ENCODE data around the gene RPL11. TPM values are rescaled to one million over a fixed set of nuclear protein-coding genes. Genes with fewer than 3 reads are reported as not detected.
"Not testable (repeated sequence)": the region's sequence is repeated elsewhere in the genome, so short reads cannot be mapped to it uniquely, and the experiment has no call there.

RPL11 gene
- total and polyA plus RNA-seq, 2 of the 4 experiments (the other 2 are of a cell fraction): 452 to 1,692 TPM

- H3K27me3 ChIP-seq (ENCODE audit: control insufficient read depth, insufficient read depth, low read length); H2BK120ac ChIP-seq (ENCODE audit: low read depth, low read length); H3K9me3 ChIP-seq (ENCODE audit: control insufficient read depth, insufficient read depth, low read length); H2AK5ac ChIP-seq (ENCODE audit: low read depth, low read length); CTCF ChIA-PET; H2BK5ac ChIP-seq (ENCODE audit: low read depth, low read length, poor library complexity, severe bottlenecking); H3K9ac ChIP-seq (ENCODE audit: low read depth, low read length); H4K91ac ChIP-seq (ENCODE audit: insufficient read depth, low read depth, low read length); H3K56ac ChIP-seq (ENCODE audit: extremely low read depth, insufficient read depth, low read length); H3K18ac ChIP-seq (ENCODE audit: low read depth, low read length); H3K9me1 ChIP-seq (ENCODE audit: insufficient read depth, low read length); H3K36me3 ChIP-seq (ENCODE audit: control insufficient read depth, insufficient read depth, low read length); H3K4me1 ChIP-seq (ENCODE audit: control insufficient read depth, insufficient read depth, low read length); H3K14ac ChIP-seq (replicated peaks; ENCODE audit: low read depth, low read length); H2BK20ac ChIP-seq (ENCODE audit: low read depth, low read length); intact Hi-C loops (cut with micrococcal nuclease); H3K4me3 ChIP-seq (ENCODE audit: insufficient read depth, low read depth, low read length); POLR2A ChIA-PET (ENCODE audit: unreplicated experiment); H3K27ac ChIP-seq (ENCODE audit: insufficient read depth, low read length); H4K5ac ChIP-seq (ENCODE audit: low read depth, low read length); H2AK9ac ChIP-seq (replicated peaks; ENCODE audit: low read depth, low read length, poor library complexity); H3K23ac ChIP-seq (ENCODE audit: low read depth, low read length); H3K4ac ChIP-seq (ENCODE audit: low read depth, low read length); H2BK15ac ChIP-seq (ENCODE audit: low read depth, low read length); DNase-seq; dilution Hi-C loops (cut with HindIII; ENCODE audit: low sequenced_read_pairs, unreplicated experiment); BruUV-seq (replicated peaks); H2AFZ ChIP-seq (replicated peaks; ENCODE audit: low read length, poor library complexity); ATAC-seq (ENCODE audit: low read depth); H4K8ac ChIP-seq (ENCODE audit: low read depth in 2 of 2, low read length in 2 of 2); in situ Hi-C loops (cut with MboI; ENCODE audit: low sequenced_read_pairs); H3K4me2 ChIP-seq (ENCODE audit: low read depth, low read length): not testable (repeated sequence)
- 100% methylated on average over 5 of the region's 33 CpGs; no CpG with 5 or more reads in 1 of the 2 experiments for WGBS, 2 experiments (ENCODE audit: extremely low coverage in 2 of 2, insufficient read length in 1 of 2)
- Histone ChIP-seq H3K79me1 (ENCODE audit: low read depth in 1 of 2, low read length in 2 of 2) (peaks cover 3 to 12% of the 10 kb centered on the region in 2 experiments; a peak in 2 of 4 replicates), H4K20me1 (ENCODE audit: insufficient read depth, low read length) (peaks cover 17% of the 10 kb centered on the region)
Observed at GRCh38 chr1:23688281-23688680, 3.3 kb upstream of the RPL11 start.
